ENCODE data around the gene MPDZ.
A peak's percentile ranks its signal among the peaks of the same experiment; 100 is the strongest.

MPDZ gene, protein sequence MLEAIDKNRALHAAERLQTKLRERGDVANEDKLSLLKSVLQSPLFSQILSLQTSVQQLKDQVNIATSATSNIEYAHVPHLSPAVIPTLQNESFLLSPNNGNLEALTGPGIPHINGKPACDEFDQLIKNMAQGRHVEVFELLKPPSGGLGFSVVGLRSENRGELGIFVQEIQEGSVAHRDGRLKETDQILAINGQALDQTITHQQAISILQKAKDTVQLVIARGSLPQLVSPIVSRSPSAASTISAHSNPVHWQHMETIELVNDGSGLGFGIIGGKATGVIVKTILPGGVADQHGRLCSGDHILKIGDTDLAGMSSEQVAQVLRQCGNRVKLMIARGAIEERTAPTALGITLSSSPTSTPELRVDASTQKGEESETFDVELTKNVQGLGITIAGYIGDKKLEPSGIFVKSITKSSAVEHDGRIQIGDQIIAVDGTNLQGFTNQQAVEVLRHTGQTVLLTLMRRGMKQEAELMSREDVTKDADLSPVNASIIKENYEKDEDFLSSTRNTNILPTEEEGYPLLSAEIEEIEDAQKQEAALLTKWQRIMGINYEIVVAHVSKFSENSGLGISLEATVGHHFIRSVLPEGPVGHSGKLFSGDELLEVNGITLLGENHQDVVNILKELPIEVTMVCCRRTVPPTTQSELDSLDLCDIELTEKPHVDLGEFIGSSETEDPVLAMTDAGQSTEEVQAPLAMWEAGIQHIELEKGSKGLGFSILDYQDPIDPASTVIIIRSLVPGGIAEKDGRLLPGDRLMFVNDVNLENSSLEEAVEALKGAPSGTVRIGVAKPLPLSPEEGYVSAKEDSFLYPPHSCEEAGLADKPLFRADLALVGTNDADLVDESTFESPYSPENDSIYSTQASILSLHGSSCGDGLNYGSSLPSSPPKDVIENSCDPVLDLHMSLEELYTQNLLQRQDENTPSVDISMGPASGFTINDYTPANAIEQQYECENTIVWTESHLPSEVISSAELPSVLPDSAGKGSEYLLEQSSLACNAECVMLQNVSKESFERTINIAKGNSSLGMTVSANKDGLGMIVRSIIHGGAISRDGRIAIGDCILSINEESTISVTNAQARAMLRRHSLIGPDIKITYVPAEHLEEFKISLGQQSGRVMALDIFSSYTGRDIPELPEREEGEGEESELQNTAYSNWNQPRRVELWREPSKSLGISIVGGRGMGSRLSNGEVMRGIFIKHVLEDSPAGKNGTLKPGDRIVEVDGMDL (N-terminal part only)
- total RNA-seq: 0.04 to 5.2 (median 0.14) reads per million in 17 experiments

DNA sequence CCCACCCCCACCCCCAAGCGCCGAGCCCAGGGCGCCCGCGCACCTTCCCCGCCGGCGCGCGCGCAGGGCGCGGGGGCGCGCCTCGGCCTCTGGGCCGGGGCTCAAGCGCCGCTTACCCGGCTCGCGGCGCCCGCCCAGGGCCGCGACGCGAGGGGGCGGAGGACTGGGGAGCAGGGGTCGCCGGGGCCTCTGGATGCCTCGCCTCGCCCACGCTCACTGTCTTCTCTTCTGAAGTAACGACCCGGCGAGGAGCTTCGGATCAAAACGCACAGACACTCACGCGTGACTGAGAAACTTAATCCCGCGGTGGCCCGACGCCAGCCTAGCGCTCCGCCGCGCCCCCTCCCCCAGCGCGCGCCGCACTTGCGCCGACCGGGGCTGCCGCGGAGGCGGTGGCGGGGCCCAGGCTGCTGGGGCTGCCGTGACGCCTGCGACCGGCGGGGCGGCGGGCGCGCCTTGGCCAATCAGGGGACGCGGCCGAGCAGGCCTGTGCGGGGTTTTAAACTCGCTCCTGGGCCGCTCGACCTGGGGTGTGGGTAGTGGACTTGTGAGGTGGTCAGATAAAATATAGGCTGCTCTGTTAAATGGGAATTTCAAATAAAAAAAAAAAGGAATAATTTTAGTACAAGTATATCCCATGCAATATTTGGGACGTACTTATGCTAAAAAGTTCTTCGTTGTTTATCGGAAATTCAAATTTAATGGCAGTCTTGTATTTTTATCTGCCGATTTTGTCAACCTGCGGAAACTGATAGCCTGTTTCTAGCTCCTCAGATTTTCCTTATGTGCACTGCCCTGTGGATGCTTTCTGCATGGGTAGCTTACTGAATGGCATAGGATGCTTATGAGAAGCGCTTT is at the start of gene MPDZ:
Gene MPDZ, minus strand, starts transcription at position 409 of the 858 bp plus-strand sequence. CDS start 29,377 bp downstream, outside the sequence.
- peak in 2 of 4 experiments; percentile 1 to 14 for DNase-seq

- DNase-seq: no peak
These were observed 45.5 kb upstream of the MPDZ start for GRCh38 chr9:13324988-13325387.

GRCh38 chr9:13322828-13323550 is 43.5 kb upstream of the MPDZ start:
- DNase-seq: no peak

DNA sequence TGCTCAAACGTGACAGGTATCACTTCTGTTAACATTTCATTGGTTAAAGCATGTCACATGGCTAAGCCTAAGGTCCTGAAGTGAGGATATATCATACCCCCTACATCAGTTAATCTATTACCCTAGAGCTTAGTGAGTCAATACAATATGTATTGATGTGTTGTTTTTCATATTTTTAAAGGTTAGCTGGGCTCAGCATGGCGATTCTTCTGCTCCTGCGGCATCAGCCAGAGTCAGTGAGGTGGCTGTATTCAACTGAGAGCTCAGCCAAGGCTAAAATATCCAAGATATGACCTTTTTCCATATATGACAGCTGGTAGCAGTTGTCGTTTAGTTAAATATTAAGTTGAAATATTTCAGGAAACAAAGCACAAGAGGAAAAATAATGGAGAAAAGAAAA is 38.5 kb upstream of the MPDZ start:
- DNase-seq: no peak

- no peak for DNase-seq
These were observed 17.5 kb upstream of the MPDZ start for GRCh38 chr9:13296972-13297371.

DNA sequence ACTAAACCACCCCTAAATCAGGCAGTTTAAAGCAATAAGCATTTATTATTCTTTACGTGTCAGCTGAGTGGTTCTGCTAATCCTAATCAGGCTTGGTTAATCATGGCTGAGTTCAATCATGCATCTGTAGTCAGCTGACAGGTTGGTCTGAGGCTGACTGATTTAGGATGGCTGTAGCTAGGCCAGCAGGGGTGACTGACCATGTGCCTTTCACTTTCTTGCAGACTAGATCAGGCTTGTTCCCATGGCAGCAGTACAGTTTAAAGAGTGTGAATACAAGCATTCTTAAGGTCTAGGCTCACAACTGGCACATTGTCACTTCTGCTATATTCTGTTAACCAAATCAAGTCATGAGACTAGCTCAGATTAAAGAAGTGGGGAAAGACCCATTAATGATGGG is 16.1 kb upstream of the MPDZ start:
- no peak for DNase-seq

GRCh38 chr9:13292782-13293181 is 13.3 kb upstream of the MPDZ start:
- DNase-seq: no peak

GRCh38 chr9:13292158-13292557 is 12.7 kb upstream of the MPDZ start:
- no peak for DNase-seq

DNA sequence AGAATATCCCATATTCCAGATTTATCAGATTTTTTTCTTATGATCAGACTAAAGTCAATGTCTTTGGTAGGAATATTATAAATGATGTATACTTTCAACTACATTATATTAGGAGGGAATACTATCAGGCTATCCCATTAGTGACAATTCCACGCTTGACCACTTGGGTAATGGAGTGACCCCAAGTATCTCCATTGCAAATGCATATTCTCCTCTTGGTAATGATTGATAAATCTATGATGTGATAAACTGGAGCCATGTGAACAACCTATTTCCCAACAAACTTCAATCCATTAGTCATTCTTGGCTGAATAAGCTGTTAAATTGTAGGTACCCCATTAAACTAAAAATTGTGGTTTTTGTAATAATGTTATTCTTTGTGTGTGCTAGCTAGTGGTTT is 12.2 kb upstream of the MPDZ start:
- DNase-seq: no peak

DNA sequence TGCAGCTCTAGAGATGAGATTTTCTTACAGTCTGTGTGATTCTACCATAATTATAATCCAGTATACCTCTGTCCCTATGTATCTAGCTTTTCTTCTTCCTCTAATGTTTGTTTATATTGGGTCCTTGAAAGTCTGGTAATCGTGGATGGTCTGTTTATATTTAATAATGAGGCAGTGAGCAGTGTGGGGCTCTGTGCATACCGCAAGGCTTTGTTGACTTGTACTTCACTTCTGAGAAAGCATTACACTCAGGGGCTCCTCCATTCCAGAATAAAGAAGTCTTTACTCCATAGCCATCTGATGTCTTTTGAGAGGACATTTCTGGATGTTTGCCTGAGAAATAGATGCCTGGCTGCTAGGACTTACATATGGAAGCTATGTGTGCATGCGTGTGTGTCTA is 4.5 kb upstream of the MPDZ start:
- DNase-seq: no peak

DNA sequence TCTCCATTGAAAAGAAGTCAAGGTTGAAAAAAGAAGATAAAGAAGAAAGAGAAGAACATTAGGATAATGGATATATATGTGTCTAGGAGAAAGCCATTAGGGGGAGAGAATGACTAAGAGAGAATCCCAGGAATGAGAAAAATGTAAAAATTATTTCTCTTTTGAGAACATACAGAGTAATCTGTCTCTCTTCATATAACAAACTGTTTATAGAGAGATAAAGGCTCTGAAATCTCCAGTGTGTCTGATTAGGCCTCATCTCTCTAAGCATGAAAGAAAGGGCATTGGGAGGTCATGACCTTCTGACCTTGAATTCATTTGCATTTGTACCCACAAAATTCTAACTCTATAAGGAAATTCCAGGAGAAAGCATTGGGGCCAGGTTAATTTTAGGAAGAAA is 3.5 kb upstream of the MPDZ start:
- DNase-seq: no peak

- DNase-seq: no peak
These were observed 2.0 kb upstream of the MPDZ start for GRCh38 chr9:13281356-13282016.

DNA sequence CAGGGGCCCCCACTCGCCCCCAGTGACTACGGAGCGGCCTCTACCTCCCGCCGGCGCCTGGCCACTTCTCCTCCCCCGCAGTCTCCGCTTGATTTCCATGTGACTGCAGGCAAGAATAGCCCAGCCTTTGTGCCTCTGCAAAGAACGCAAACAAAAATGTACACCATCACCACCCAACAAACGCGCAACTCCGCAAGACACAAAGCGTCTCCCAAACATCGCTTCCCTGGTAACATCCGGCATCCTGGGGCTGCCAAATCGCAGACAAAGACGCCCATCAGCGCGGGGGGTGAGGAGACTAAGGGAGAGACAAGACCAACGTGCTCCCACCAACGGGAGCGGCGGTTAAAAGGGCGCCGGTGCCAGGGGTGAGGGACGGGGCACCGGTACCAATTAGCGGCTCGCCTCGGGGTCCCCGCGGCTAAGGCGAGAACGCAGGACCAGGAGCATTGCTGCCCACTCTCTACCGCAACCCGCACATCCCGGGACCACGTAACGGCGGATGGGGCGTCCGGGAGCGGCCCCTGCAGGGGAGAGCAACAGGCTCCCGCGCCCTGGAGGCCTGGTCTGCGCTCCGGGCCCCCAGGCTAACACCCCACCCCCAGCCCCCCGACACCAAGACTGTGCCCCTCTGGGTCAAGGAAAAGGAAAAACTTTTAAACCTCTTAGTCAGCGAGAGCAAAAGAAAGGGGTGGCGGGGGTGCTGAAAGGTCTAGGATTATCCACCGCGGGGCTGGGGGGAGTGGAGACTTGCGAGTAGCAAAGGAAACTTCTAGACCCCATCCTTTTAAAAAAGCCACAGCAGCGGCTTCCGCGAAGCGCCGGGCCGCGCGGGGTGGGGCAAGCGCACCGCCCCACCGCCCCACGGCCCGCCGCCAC is 885 bp downstream of the MPDZ start:
- no peak for DNase-seq

- no peak for DNase-seq
These were observed 1.5 kb downstream of the MPDZ start for GRCh38 chr9:13278023-13278367.

- no peak for DNase-seq
These were observed 4.4 kb downstream of the MPDZ start for GRCh38 chr9:13274886-13275641.

- no peak for DNase-seq
These were observed 8.8 kb downstream of the MPDZ start for GRCh38 chr9:13270734-13271133.

DNA sequence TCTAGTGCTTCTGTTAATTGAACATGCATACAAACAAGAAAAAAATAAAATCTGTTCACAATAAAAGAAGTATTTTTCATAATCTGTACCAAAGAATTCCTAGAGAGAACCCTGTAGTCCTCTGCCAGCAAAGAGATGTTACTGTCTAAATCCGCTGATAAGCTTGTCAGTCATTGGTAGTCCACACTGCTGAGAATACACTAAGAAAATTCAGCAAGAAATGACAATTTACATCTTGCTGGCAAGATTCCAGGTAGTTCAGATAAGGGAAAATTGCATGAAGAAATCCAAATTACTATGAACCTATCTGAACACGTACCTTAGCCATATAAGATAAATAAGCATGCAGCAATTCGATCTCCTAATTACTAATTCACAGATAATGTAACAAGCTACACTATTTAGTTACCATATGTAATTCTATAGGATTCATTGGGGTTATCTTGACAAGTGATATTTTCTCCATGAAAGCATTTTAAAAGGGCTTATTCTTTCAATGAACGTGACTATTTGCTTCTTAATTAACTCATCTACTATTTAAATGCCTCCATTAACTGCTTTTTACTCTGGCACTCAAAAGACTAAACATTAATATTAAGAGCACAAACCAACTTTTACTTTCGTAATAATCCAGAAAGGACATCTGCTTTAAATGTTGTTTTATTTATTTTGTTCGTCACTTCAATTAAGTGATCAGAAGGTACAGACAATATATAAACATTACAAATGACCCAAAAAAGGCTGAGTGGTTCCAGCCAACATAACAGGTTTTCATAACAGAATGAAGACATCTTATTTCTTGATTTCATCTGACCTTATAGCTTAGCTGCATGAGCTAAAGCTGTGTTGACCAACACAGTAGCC is 9.7 kb downstream of the MPDZ start:
- DNase-seq: no peak

DNA sequence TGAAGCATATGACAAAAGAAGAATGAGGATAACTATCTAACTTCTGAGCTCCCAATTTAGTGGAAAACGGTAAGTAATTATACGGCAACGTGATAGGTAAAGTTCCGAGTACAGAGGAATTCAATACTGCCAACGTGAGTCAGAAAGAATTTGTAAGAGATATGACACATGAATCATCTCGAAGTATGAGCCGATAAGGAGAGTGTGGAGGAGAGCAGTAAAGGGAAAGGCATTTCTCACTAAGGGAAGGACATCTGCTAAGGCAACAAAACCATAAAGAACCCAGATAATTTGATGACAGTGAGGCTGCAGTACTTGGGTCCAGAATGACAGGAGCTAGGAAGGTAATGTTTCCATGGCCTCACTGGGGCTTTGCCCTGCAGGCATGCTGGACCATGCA is 11.0 kb downstream of the MPDZ start:
- no peak for DNase-seq
